HepG2 (cell line): ENCODE data around the gene SCYGR5. TPM values are rescaled to one million over a fixed set of nuclear protein-coding genes. Genes with fewer than 3 reads are reported as not detected.

ENCODE experiments used
- ARID3A ChIP-seq: IDR thresholded peaks from 2 replicates; pipeline ENCODE4 v1.6.1; 2012; ENCODE audit warnings: low read depth, low read length, improper control_type of control experiment
- ATF5 ChIP-seq: sonication (generic); formaldehyde crosslinking; IDR thresholded peaks from 2 replicates; pipeline ENCODE4 v1.4.0; 2020; ENCODE audit warnings: mild to moderate bottlenecking, low read depth, missing genetic modification reagents
- CCAR2 ChIP-seq: fragments of 200-400 bp; formaldehyde crosslinking; optimal IDR thresholded peaks from 2 replicates; pipeline ENCODE3; 2018; ENCODE audit warnings: low read depth, mild to moderate bottlenecking, low read length, moderate library complexity
- CEBPB ChIP-seq: IDR thresholded peaks from 2 replicates; pipeline ENCODE4 v1.6.1; 2011; ENCODE audit warnings: low read depth, low read length, improper control_type of control experiment, borderline replicate concordance
- CENPT ChIP-seq: sonication (generic); formaldehyde crosslinking; IDR thresholded peaks from 2 replicates; pipeline ENCODE4 v1.8.0; 2022; ENCODE audit warnings: low read depth, mild to moderate bottlenecking, moderate library complexity, missing genetic modification reagents
- CREB1 ChIP-seq, 2 experiments: fragments of 450-650 bp in 1 of 2; IDR thresholded peaks; 2 replicates each; pipeline ENCODE4 v1.6.1; 2016 to 2017; ENCODE audit warnings: control low read depth in 1 of 2, mild to moderate bottlenecking in 1 of 2, missing compliant biosample characterization in 1 of 2, missing genetic modification characterization in 1 of 2
- DDIT3 ChIP-seq: sonication (generic); formaldehyde crosslinking; IDR thresholded peaks from 2 replicates; pipeline ENCODE4 v1.4.0; 2020; ENCODE audit warnings: mild to moderate bottlenecking, missing genetic modification reagents
- EHMT2 ChIP-seq: fragments of 200-600 bp; sonication (generic); IDR thresholded peaks from 2 replicates; pipeline ENCODE4 v1.7.0; 2017; ENCODE audit warnings: antibody characterized with exemption, low read depth, low read length, borderline replicate concordance
- IRF1 ChIP-seq: sonication (generic); formaldehyde crosslinking; IDR thresholded peaks from 2 replicates; pipeline ENCODE4 v1.4.0; 2020; ENCODE audit warnings: low read depth, mild to moderate bottlenecking, missing genetic modification reagents
- RBAK ChIP-seq: sonication (generic); formaldehyde crosslinking; IDR thresholded peaks from 2 replicates; pipeline ENCODE4 v1.5.1; 2020; ENCODE audit warnings: mild to moderate bottlenecking, missing genetic modification reagents
- SKIL ChIP-seq: sonication (generic); formaldehyde crosslinking; IDR thresholded peaks from 2 replicates; pipeline ENCODE4 v1.8.0; 2022; ENCODE audit warnings: missing genetic modification reagents, mild to moderate bottlenecking, moderate library complexity, borderline replicate concordance
- SMAD9 ChIP-seq: sonication (generic); formaldehyde crosslinking; IDR thresholded peaks from 2 replicates; pipeline ENCODE4 v1.5.1; 2020; ENCODE audit warnings: mild to moderate bottlenecking, missing genetic modification reagents
- TRAFD1 ChIP-seq: sonication (generic); formaldehyde crosslinking; IDR thresholded peaks from 2 replicates; pipeline ENCODE4 v1.5.1; 2020; ENCODE audit warnings: missing genetic modification reagents, mild to moderate bottlenecking, borderline replicate concordance
- ZBED4 ChIP-seq: sonication (generic); formaldehyde crosslinking; IDR thresholded peaks from 2 replicates; pipeline ENCODE4 v1.4.0; 2020; ENCODE audit warnings: missing genetic modification reagents, borderline replicate concordance
- ZBTB42 ChIP-seq: sonication (generic); formaldehyde crosslinking; IDR thresholded peaks from 2 replicates; pipeline ENCODE4 v1.5.0; 2020; ENCODE audit warnings: mild to moderate bottlenecking, missing genetic modification reagents
- ZMAT3 ChIP-seq: sonication (generic); formaldehyde crosslinking; conservative IDR thresholded peaks from 2 replicates; pipeline ENCODE4 v1.7.0; 2021; ENCODE audit warnings: missing genetic modification reagents
- ZNF644 ChIP-seq: IDR thresholded peaks from 2 replicates; pipeline ENCODE4 v1.6.1; 2016; ENCODE audit warnings: low read depth
- ZNF782 ChIP-seq: sonication (generic); formaldehyde crosslinking; IDR thresholded peaks from 2 replicates; pipeline ENCODE4 v1.4.0; 2020; ENCODE audit warnings: missing genetic modification reagents, mild to moderate bottlenecking, borderline replicate concordance
- polyA plus RNA-seq, 8 experiments: library from polyadenylated mRNA; depleted of rRNA in 3 of 8; stranded (reverse) in 7 of 8; unstranded in 1 of 8; fragments of >200 nt; fragmentation: Illumina TruSeq in 4 of 8; extraction: Trizol in 4 of 8; gene quantifications; 2 replicates each; pipeline versions ENCODE4 v1.2.1 to v1.2.3, GENCODE V29; 2011 to 2016; ENCODE audit warnings: low read depth in 4 of 8, missing spikeins in 1 of 8, mixed read lengths in 1 of 8; ENCODE audit not compliant: insufficient read depth in 1 of 8
- total RNA-seq, 5 experiments: library from RNA; depleted of rRNA; stranded (reverse); fragments of >200 nt; fragmentation: Illumina TruSeq; extraction: Trizol; gene quantifications; 2 replicates each; pipeline ENCODE4 v1.2.3, GENCODE V29; 2016; ENCODE audit warnings: low read depth in 1 of 5

Gene SCYGR5
- total and polyA plus RNA-seq, 2 of the 13 experiments (the other 11 are each of a cell fraction or from before 2014, with no cell fraction given), result not detected

GRCh38 chr2:227655454-227655853 is 11.2 kb upstream of the SCYGR5 start (continued):
- TF ChIP-seq SKIL (CRISPR knock-in tag) (no peak), CEBPB (peak; percentile 76; the same call in 1 of the 2 replicates), CCAR2 (no peak), ZMAT3 (CRISPR knock-in tag) (no peak), ARID3A (no peak), IRF1 (CRISPR knock-in tag) (no peak), ATF5 (CRISPR knock-in tag) (no peak), DDIT3 (no peak), ZBED4 (CRISPR knock-in tag) (no peak), TRAFD1 (no peak), EHMT2 (peak; percentile 48; the same call in 1 of the 2 replicates), SMAD9 (CRISPR knock-in tag) (no peak), ZNF782 (no peak), CREB1 (IDR thresholded peaks at IDR 0.05) (peak; percentile 56; the same call in 1 of the 2 replicates), CREB1 (CRISPR knock-in tag; IDR thresholded peaks at IDR 0.05) (peak; percentile 73; the same call in 1 of the 2 replicates), ZNF644 (peak; percentile 82), CENPT (CRISPR knock-in tag) (no peak), ZBTB42 (CRISPR knock-in tag) (no peak), RBAK (no peak)
